SHP77 treated with DMSO at 0.1 percent for 48 hours (cell line): ENCODE measurements around the gene ATG4A.

Experiments used
- DNase-seq: peaks from one replicate; lab custom pipeline; 2025; lab: John Stamatoyannopoulos, UW

Gene ATG4A

DNA sequence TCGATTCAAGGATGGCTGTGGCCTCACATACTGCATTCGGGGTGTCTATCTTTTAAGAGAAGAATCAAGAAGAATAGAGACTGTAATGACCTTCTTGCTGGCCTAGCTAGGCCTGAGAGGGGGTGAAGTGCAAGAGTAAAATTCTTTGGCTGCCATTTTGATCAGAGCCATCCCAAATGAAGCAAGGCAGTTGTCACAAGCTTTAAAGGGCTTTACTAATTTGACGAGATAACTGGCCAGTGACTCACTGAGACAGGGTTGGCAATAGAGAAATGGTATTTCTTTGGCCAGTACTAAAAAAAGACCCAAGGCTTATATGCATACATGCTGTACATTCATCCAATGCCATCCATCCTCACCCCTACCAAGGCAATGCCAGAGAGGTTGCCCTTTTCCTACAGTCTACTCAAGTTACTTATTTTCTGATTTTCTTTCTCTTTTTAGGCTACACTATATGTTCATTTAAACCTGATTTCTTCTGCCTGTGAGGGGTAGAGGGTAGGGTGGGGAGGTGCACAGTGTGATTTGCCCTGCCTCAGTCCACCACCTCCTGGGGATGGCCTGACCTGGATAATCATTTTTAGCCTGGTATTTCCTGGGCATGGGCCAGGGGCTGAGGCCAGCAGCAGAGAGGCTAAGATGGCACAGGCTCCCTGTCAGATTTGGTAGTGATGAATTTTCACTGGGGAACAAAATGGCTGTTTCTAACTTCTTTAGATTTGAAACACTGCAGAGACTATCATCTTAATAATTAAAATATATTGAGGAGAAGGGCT lies 32.2 kb downstream of the ATG4A start:
- no peak for DNase-seq

GRCh38 chrX:108126661-108127060 lies 35.1 kb downstream of the ATG4A start:
- DNase-seq: no peak

- DNase-seq: no peak
Observed at GRCh38 chrX:108127152-108127551, 35.6 kb downstream of the ATG4A start.

- DNase-seq: no peak
Observed at GRCh38 chrX:108130889-108131288, 39.3 kb downstream of the ATG4A start.

DNA sequence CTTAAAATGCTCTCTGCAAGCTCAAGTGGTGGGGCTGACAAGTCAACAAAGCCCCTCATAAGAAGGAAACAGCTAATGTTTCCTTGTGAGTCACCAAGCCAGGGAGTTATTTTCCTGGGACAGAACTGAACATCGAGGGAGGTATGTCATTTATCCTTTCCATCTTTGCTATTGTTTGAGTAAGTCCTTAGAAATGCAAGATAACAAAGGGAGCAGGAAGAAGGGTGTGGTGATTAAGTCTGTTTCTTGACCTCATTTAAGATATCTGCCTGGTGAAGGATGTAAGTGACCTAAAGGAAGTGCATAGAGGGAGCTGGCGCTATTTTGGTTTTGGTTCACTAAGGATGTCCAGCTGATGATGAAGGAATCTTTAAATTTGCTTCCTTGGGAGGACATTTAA lies 39.9 kb downstream of the ATG4A start:
- no peak for DNase-seq

- DNase-seq: no peak
Observed at GRCh38 chrX:108132034-108132433, 40.5 kb downstream of the ATG4A start.

DNA sequence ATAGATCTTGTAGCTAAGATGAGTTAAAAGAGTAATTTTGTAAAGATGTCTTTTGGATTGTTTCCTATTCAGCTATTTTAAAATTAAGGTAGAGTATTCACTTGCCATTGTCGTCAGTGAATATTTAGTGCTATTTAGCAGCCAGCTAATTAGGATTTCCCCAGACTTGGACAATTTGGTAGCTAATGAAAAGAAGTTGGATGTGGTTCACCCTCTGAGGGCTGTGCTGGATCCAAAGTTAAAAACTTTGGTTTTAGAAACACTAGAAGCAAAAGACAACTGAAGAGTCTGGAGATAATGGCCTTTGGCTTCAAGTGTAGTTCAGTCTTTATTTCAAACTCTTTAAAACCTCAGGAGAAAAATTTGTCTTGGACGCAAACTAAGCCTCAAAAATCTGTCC lies 41.3 kb downstream of the ATG4A start:
- DNase-seq: no peak

- no peak for DNase-seq
Observed at GRCh38 chrX:108134724-108135123, 43.1 kb downstream of the ATG4A start.

GRCh38 chrX:108138814-108139702 lies 47.5 kb downstream of the ATG4A start:
- DNase-seq: no peak

DNA sequence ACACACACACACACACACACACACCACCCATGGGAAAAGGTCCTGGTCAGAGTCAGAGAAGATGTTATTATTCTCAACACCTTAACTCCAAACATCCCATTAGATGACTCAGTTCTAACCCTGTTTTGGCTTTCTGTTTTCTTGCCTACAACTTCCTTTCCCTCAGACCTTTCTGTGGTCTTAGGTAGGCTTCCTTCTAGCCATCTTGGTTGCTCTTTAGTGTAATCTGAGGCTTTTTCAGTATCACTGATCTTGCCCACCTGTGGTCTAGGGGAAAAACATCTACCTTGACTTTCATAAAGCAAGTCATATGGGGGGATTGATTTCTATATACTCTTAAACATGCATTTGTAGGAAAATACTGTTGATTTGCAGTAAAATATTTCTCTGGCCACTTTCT lies 56.9 kb downstream of the ATG4A start:
- DNase-seq: no peak

DNA sequence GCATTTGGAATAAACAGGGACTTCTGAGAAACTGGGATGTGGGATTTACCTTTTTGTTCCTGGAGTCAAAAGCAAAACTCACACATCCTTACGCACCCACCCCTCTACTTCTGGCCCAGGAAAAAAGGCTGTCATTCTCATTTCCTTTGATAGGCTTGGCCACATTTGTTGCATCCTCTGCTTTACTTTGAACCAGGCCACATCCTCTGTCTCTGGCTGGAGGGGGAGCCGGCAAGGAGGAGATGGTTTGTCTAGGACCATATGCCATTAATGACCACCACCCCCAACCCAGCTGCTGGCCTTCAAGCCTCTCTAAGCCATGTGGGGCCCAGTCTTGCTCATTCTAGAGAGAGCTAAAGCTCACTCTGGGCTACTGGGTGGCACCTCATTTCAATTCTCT lies 64.5 kb downstream of the ATG4A start:
- no peak for DNase-seq

DNA sequence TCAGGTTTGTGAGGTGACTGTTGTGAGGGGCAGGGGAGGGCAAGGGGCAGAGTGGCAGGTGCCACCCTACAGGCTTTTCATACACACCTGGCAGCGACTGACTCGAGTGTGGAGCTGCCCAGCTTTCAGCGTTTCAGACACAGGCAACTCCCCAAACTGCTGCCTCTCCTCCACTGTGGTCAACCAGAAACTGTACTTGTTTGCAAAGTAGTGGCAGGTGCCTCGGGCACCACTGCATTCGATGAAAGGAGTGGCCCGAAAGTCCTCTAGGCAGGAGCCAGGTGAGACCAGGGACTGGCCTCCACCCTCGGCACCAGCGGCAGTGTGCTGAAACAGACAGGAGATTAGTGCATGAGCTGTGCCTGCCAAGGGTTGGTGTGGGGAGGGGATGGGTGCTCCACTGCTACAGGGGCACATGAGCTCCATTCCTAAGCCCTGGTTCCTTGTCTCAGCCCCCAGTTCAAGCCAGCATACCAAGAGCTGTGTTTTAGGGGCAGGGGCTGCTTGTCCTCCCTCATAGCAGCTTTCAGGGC lies 65.4 kb downstream of the ATG4A start:
- DNase-seq: no peak

DNA sequence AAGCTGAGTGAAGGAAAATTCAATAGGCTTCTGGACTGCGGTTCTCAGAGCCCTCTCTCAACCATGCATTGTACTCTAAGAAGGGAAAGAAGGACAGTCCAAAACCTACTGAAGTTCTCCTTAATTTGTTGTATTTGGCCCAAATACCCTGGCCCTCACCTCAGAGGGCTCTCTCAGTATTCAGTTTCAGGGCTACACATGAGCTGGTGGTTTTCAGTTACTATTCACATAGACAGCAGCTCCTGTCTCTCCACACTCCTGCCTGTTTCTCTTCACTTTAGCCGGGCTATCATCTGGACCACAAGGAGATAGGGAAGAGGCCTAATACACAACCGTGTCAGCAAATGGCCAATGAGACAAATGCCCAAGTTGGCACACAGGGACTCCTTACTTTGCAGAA lies 66.0 kb downstream of the ATG4A start:
- DNase-seq: no peak

DNA sequence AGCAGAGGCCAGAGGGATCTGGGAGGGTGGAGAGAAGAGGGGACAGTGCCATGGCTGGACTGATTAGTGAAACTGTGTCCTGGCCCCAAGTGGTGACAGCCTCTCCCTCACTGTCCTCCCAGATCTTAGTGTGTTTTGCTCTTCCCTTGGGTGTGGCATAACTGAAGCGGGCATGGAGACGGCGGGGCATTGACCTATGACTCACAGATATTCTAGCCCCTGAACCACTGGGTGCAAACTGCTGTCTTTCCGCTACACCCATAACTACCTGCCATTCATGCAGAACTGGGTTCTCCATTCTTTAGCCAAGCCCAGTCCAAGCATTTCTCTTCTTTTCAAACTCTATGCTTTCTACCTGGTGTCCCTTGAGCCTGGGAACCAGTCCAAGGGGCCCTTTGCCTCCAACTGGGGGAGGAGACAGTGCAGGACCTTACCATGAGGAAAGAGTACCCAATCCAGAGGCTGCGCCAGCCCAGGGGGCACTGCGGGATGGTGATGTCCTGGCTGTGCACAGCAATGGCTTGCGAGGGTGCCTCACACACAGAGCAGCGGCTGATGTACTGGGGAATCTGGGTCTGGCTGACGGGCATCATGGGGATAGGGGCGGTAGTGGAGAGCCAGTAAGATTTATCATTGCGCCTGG lies 67.6 kb downstream of the ATG4A start:
- DNase-seq: no peak

DNA sequence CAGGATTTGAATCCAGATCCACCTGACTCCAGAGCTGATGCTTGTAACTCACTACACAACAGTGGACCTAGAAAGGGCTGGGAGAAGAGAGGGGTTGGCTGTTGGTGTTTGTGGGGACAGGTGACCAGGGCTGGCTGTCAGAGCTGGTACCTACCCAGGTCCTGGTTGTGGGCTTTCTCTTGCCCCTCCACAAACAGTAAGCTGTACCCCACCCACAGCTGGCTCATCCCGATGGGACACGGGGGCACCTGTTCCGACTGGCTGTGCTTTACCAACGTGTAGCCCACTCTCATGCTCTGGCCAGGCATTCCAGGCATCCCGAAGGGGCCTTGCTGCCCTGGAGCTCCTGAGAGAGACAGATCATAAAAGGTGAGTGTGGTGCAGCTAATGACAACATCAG lies 68.7 kb downstream of the ATG4A start:
- DNase-seq: no peak

GRCh38 chrX:108162265-108162664 lies 70.7 kb downstream of the ATG4A start:
- no peak for DNase-seq

GRCh38 chrX:108163333-108164082 lies 71.9 kb downstream of the ATG4A start:
- no peak for DNase-seq

GRCh38 chrX:108165383-108166111 lies 74.0 kb downstream of the ATG4A start:
- DNase-seq: peak; percentile 2

GRCh38 chrX:108167211-108167872 lies 75.8 kb downstream of the ATG4A start:
- no peak for DNase-seq

GRCh38 chrX:108168961-108169740 lies 77.6 kb downstream of the ATG4A start:
- DNase-seq: no peak
